Stimulated activated CD8-positive, alpha-beta memory T cell treated with anti-CD3 and anti-CD28 coated beads, Interleukin-7, amount 100 ng/mL, for 48 hours (primary cell): ENCODE data around the gene BTBD16.

Experiments used
- DNase-seq, 2 donors: peaks; one replicate each; pipeline ENCODE4 v3.0.0-alpha.2; 2020; ENCODE audit warnings: low read depth in 1 of 2; ENCODE audit errors: extremely low read depth in 1 of 2

The BTBD16 gene

DNA sequence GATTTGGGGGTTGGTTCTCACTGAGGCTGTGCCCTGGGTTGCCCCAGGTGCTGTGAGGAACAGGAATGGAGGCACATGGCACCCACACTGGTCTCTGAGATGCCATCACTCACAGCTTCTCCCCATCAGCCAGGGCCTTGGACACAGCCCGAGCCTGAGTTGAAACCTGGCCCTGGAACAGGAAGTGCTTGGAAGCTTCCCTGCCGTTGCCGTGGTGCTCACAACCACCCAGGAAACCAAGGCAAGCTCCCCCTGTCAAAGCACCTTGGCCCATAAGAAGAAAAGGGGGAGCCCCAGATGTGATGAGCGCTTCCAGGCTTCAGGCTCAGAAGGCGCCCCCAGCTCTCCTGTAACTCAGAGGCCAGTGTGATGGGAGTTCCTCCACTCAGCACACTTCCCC, at the start of gene BTBD16:
BTBD16 (plus strand) TSS at position 221 of the 400 bp plus-strand sequence. CDS start 3,786 bp downstream, outside the sequence.
- no peak for DNase-seq

DNA sequence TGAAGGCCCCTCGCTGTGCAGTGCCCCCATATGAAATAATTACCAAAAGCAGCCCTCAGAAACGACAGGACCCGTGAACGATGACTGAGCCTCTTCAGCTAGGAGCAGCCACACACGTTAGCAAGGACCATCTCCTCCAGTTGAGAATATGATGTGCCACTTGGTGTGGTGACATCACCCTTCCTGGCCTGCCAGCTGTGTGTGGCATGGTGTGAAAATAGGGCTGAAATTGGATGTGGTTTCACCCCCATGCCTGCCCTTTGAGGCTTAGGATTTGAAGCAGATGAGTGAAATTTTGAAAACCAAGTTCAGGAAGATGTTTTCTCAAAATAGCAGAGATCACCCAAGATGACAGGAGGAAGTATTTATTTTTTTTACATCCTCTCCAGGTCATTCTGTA, 49.1 kb upstream of the BTBD16 start:
- DNase-seq, result no peak

DNA sequence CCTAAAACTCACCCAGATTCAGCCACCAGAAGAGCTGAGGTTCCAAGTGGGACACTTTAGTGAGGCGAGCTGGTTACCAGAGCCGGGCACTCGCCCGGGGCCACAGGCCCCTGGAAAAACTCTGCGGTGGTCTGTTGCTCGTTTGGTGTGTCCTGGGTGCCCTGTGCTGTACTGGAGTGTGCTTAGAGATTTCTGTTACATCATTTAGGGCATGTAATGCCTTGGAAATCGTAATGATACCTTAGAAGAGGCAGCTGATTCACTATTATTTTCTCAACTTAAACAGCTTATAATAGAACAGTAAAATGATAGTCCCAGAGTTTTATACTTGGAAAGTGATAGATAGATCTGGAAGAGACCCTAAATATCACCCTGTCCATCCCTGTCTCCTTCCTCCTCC, 48.5 kb upstream of the BTBD16 start:
- DNase-seq, result no peak

DNA sequence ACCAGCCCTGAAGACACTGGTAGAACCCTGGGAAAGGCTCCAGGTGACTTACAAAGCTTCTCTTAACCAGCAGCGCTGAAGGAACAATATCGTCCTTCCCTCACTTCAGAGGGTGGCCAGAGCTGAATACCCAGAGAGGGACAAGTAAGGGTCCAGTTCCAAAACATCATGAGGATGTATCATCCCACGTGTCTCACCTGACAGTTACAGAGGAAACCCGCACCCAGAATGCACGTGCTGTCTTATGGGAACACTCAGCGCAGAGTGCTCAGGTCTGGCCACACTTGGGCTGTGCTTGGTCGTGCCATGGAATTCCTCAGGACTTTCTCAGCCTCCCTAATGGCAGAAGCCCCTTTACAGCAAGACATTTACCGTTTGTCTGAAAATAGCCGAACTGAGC, 46.9 kb upstream of the BTBD16 start:
- no peak for DNase-seq

DNA sequence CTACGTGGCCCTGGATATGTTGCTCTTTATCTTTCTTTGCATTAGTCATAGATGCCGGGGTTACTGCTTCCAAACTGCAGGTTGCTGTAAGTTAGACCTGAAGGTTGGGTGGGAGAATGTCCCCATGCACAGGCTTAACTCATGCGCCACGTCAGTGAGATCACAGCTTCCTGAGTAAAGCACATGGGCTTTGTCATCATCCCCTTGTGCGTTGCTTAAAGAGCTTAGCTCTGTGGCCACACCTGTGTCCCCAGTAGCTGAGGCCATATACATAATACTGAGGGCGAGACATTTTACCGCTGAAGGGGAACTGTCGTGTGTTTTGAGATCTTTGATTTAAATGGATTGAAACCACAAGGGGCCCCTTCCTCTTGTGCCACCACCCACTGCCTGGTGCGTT, 45.8 kb upstream of the BTBD16 start:
- DNase-seq, result no peak

DNA sequence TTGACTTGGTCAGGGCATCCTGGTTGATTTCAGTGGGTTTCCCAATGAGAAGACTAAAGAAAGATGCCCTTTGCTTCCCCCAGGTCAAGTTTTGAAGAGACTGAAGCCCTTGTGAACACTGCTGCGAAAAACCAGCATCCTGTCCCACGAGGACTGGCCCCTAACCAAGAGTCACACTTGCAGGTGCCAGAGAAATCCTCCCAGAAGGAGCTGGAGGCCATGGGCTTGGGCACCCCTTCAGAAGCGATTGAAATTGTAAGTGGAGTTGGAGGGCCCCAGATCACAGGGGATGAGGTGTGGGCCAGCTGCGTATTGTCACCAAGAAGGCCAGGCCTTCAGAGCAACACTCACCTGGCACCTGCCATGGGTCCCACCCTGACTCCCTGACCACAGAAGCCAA, 43.3 kb upstream of the BTBD16 start:
- no peak for DNase-seq

DNA sequence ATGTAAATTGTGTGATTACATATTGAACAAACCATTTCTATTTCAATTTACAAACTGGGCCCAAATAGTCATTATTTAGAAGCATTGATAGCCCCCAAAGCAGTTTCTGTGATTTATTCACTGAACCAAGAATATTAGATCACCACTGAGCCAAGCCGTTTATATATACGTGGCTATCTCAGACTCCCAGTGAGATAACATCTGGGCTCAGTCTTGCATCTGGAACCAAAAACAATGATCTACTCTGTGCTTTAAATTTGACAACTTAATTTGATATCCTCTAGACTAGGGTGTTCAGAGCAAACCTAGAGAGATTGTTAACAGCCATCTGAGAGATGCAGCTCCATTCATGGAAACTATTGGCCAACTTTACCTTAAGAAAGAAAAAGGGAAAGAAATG, 41.4 kb upstream of the BTBD16 start:
- no peak for DNase-seq

DNA sequence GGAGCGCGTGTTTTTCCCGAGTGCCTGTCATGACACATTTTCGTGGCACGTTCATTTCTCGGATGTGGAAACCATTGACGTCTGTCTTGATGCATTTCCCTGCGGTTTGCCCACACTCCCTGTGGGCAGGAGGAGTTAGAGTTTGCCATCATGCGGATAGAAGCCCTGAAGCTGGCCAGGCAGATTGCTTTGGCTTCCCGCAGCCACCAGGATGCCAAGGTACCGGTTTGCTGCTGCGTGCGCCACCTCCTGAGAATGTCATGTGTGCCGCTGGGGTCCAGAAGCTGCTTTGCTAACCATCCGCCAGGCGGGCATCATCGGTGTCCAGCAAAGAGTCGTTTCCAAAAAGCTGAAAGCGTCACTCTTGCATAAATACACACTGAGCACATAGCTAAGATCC, 40.9 kb upstream of the BTBD16 start:
- DNase-seq, result no peak

GRCh38 chr10:122232769-122233168, 38.3 kb upstream of the BTBD16 start:
- no peak for DNase-seq

DNA sequence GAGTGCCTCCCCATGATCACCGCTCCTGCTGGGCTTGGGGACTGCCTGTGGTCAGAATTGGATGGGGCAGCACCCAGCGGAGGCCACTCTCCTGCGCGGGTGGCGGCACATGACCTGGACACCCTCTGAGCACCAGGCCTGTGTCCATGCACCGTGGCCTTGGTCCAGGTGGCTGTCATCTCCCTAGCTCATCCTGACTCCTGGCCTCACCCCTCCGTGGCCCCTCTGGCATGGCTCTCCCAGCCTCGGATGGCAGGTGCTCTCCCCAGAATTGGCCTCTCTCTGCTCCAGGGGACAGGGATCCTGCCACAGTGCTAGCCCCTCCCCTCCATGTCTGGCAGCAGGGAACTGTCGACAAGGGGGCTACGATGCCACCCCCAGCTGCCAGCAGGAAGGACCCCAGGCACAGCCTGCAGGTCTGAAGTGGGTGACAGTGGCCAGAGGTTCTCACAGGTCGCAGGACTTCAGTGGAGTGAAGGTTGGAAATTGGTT, 37.2 kb upstream of the BTBD16 start:
- no peak for DNase-seq

- no peak for DNase-seq
These were observed 36.7 kb upstream of the BTBD16 start for GRCh38 chr10:122234416-122234815.

DNA sequence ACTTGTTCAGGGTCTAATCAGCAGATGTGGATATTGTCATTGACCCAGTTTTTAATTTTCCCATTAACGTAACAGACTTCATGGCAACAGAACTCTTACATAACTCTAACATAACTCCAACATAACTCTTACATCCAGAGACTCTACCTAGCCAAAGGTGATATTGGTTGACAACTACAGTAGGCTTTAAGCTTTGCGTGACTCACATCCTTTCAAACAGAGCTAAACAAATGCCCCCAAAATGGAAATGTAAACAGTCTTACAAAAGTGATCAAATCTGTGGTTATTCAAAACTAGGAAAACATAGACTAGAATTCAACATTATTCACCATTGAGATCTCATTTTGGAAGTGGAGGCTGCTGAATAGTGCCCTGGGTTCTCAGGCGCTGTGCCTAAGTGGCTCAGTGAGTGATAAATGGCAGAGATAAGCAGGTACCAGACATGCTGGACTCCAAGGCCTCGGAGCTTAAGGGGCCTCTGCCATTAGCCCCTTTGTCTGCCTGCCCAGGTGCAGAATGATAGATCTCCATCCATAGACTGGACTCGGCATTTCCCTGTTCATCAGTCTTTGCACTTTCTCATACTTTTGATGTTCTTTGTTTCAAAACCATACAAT, 34.3 kb upstream of the BTBD16 start:
- DNase-seq, result no peak

DNA sequence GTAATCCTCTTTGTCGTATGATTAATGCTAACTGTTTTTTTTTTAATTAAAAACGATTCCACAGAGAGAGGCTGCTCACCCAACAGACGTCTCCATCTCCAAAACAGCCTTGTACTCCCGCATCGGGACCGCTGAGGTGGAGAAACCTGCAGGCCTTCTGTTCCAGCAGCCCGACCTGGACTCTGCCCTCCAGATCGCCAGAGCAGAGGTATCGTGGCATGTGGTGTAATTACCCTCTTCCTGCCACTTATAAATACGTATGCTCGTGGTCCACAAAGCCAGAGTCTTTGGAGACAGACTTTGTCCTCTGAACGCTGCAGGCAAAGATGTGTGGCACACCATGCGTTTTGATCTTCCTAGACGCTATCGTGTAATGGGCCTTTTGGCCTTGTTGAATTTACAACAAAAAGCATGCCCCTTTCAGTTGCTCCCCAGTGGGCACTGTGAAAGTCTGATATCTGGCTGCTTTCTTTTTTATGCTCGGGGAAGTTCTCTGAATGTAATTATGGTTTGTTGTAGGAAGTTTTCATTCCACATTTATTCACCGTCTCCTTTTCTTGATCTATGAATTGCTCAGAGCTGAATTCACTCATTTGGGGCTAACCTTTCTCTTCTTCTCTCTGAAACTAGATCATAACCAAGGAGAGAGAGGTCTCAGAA, 33.6 kb upstream of the BTBD16 start:
- DNase-seq, result no peak

DNA sequence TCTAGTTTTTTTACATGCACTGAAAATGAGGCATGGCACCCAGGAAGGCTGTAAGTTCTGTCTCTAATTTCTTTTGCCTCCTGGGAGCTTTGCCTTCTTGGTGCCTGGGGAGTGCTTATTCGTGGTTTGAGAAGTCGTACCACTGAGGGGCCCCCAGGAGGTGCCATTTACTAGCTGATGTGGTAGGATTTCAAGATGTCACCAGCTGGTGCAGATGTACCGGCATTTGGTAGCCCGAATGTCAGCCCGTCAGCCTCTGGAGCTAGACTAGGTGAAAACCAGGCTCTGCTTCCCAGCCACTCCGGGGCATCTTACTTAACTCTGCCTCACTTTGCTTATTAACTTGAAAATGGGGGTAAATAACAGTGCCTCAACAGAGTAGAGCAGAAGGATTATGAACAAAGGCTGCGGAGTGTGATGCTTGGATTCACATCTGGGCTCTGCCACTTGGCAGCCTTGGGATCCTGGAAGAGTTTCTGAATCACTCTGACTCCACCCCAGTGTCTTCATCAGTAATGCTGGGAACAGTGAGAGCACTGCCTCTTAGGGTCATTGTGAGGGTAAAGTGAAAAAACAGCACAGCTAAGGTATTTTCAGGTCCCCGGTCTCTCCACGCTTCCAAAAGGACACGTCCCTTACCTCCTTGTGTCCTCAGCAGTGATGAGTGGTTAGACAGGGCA, 31.4 kb upstream of the BTBD16 start:
- DNase-seq, result no peak

DNA sequence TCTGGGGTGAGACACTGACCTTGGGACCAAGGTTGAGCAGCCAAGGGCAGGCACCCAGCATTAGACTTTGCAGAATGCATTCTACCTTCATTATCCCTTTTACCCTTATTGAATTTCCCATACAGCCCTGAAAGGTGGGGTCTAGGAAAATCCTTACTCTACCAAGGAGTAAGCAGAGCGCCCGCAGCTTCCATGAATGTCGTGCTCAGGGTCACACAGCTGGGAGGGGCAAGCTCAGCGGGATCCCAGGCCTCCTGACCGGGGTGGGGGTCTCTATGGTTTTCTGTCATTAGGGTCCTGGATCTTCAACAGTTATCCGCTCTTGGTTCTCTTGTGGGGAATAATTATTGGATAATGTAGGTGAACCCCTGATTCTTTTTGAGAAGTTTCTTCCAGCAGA, 30.7 kb upstream of the BTBD16 start:
- no peak for DNase-seq

DNA sequence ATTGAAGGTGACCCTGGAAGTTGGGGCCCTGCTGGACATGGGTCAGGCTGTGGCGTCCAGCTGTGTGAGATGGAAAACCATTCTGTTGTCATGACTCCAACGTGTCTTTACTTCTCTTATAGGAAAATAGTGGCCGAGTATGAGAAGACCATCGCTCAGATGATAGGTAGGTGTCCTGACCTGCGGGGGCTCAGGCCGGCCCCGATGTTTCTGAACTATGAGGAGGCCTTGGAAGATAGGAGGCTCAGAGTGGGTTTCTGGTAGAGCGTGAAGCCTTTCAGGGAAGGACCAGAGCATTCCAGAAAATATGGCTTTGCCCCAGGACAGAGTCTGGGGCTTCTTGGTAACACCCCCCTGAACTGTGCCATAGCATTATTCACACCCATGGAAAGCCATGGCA, 29.3 kb upstream of the BTBD16 start:
- DNase-seq, result no peak

DNA sequence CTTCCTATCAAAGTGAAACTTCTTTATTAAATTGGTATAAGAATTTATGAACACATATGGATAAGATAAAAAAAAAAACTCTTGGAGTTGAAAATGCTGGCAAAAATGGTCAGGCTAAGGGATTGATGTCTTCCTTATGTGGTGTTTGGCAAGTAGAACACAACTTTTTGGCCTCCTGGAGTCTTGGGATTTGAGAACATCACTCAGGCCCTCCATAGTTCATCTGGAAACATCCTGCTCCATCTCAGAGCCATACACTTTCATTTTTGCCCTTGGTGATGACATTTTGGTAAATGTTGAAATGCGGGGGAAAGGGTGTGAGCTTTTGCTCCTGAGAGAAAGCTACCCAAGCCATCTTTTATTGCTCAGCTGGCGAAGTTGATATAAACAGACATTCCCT, 27.5 kb upstream of the BTBD16 start:
- DNase-seq, result no peak

- DNase-seq, result no peak
These were observed 26.8 kb upstream of the BTBD16 start for GRCh38 chr10:122244001-122244975.

GRCh38 chr10:122245136-122245535, 26.0 kb upstream of the BTBD16 start:
- no peak for DNase-seq

DNA sequence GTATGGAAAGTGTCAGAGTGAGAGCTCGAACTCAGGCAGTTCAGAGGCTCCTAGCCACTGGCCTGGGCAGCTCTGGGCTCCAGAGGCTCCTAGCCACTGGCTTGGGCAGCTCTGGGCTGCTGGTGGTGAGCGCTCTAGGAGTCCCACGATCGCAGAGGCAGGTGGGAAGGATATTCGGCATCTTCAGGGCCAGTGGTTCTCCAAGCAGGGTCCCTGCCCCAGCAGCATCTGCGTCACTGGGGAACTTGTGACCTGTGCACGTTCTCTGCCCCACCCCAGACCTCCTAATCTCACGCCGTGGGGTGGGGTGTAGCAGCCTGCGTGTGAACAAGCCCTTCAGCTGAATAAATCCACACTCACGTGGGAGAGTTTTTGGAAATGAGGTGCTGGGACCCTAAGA, 25.2 kb upstream of the BTBD16 start:
- no peak for DNase-seq
